ENCODE data around the gene GLIPR2. TPM values are rescaled to one million over a fixed set of nuclear protein-coding genes. Genes with fewer than 3 reads are reported as not detected.
A peak's percentile ranks its signal among the peaks of the same experiment; 100 is the strongest.
"Not testable (repeated sequence)": the region's sequence is repeated elsewhere in the genome, so short reads cannot be mapped to it uniquely, and the experiment has no call there.

GLIPR2 gene, protein sequence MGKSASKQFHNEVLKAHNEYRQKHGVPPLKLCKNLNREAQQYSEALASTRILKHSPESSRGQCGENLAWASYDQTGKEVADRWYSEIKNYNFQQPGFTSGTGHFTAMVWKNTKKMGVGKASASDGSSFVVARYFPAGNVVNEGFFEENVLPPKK
- 0.51 and 0.75 TPM in 2 replicates for total RNA-seq (2014; rRNA removed; shearing (Covaris generic); ENCODE audit: low replicate concordance)

DNA sequence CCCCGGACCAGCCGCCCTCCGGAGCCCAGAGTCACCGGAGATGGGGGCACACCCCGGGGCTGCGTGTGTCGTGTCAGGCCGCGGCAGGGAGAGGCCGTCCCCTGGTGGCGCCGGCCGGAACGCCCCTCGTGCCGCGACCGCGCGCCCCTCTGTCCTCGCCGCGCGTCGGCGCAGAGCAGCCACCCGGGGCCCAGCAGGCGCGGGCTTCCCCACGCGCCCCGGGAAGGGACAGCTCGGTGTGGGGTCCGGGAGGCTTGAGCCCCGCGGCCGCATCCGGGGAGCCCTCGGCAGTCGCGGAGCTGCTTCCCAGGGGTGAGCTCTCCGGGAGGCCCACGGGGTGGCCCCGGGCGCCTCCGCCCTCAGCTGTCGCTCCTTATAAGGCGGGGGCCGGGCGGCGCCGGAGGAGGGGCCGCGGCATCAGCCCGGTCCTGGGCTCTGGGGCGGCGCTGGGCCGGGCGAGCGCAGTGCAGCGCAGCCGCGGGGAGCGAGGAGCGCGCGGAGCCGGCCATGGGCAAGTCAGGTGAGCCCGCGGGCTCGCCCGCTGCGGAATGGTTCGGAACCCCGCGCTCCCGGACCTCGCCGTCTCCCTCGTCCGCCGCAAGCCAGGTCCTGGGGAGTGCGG lies at the start of gene GLIPR2:
Gene GLIPR2, plus strand, starts transcription at position 462 of the 622 bp plus-strand sequence. Its CDS starts 46 bp downstream, at position 508.
- peak within 1 kb of the TSS; percentile 79 for H3K4me3 ChIP-seq (ENCODE audit: low read length)
- H3K9ac ChIP-seq (ENCODE audit: low read length) = peak within 1 kb of the TSS; percentile 74
- H4K20me1 ChIP-seq (ENCODE audit: insufficient read depth, low read depth, low read length) = no peaks in the 10 kb centered on the region; the same call in 1 of the 2 replicates
- no peaks in the 10 kb centered on the region for H3K79me2 ChIP-seq (ENCODE audit: low read length)
- no peaks in the 10 kb centered on the region for H3K9me2 ChIP-seq (replicated peaks; ENCODE audit: insufficient read depth, low read length)
- H3K27ac ChIP-seq (ENCODE audit: low read length) = no peak within 1 kb of the TSS
- H3K9me3 ChIP-seq (ENCODE audit: low read length) = no peaks in the 10 kb centered on the region
- H3K36me3 ChIP-seq (ENCODE audit: insufficient read depth, low read length) = no peaks in the 10 kb centered on the region
- H2AFZ ChIP-seq (ENCODE audit: low read length) = peak within 1 kb of the TSS; percentile 75; the same call in 1 of the 2 replicates
- H3K27me3 ChIP-seq (ENCODE audit: low read length) = peaks cover 3% of the 10 kb centered on the region; the same call in 1 of the 2 replicates
- peaks cover 16% of the 10 kb centered on the region for H3K4me1 ChIP-seq (ENCODE audit: low read length)
- peak within 1 kb of the TSS; percentile 97 for H3K4me2 ChIP-seq (ENCODE audit: low read depth, low read length, poor library complexity, severe bottlenecking)
- peak; percentile 90 for DNase-seq

- not testable (repeated sequence) for H3K9me3 ChIP-seq (ENCODE audit: low read length); H3K27ac ChIP-seq (ENCODE audit: low read length); H4K20me1 ChIP-seq (ENCODE audit: insufficient read depth, low read depth, low read length); H3K4me3 ChIP-seq (ENCODE audit: low read length); H3K79me2 ChIP-seq (ENCODE audit: low read length); H3K4me2 ChIP-seq (ENCODE audit: low read depth, low read length, poor library complexity, severe bottlenecking); H3K36me3 ChIP-seq (ENCODE audit: insufficient read depth, low read length); DNase-seq; H3K27me3 ChIP-seq (ENCODE audit: low read length); H3K9ac ChIP-seq (ENCODE audit: low read length); H3K9me2 ChIP-seq (replicated peaks; ENCODE audit: insufficient read depth, low read length); H2AFZ ChIP-seq (ENCODE audit: low read length); H3K4me1 ChIP-seq (ENCODE audit: low read length)
Measured at GRCh38 chr9:36087054-36087453, 49.5 kb upstream of the GLIPR2 start.

DNA sequence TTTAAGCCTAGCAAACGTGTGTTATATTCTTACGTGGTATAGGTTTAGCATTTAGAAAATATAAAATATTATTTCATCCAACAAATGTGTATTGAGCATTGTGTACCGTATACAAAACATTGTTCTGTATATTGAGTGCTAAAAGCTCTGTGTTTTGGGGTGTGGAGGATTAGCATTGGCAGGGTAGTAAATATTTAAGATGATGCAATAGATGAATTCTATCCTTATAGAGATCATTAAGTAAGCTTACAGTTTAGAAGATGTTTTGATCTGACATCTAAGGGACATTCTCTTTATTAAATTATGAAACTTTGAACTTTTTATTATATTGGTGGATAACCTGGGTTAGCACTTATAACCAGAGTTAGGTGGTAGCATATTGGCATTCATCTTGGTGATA lies 48.5 kb upstream of the GLIPR2 start:
- H3K36me3 ChIP-seq (ENCODE audit: insufficient read depth, low read length) = no peaks in the 10 kb centered on the region
- H3K9me2 ChIP-seq (replicated peaks; ENCODE audit: insufficient read depth, low read length) = no peaks in the 10 kb centered on the region
- no peaks in the 10 kb centered on the region for H3K79me2 ChIP-seq (ENCODE audit: low read length)
- H2AFZ ChIP-seq (ENCODE audit: low read length) = no peak overlapping the region
- no peak overlapping the region for H3K27ac ChIP-seq (ENCODE audit: low read length)
- no peaks in the 10 kb centered on the region for H3K4me1 ChIP-seq (ENCODE audit: low read length)
- no peaks in the 10 kb centered on the region for H3K9me3 ChIP-seq (ENCODE audit: low read length)
- DNase-seq = peak; percentile 27
- no peak overlapping the region for H3K9ac ChIP-seq (ENCODE audit: low read length)
- no peak overlapping the region for H3K4me3 ChIP-seq (ENCODE audit: low read length)
- H3K27me3 ChIP-seq (ENCODE audit: low read length) = no peaks in the 10 kb centered on the region
- H4K20me1 ChIP-seq (ENCODE audit: insufficient read depth, low read depth, low read length) = no peaks in the 10 kb centered on the region
- no peak overlapping the region for H3K4me2 ChIP-seq (ENCODE audit: low read depth, low read length, poor library complexity, severe bottlenecking)

GRCh38 chr9:36091026-36091953 lies 45.2 kb upstream of the GLIPR2 start:
- Histone ChIP-seq H3K9me2 (replicated peaks; ENCODE audit: insufficient read depth, low read length) (no peaks in the 10 kb centered on the region), H3K4me1 (ENCODE audit: low read length) (no peaks in the 10 kb centered on the region), H3K79me2 (ENCODE audit: low read length) (no peaks in the 10 kb centered on the region), H2AFZ (ENCODE audit: low read length) (no peak overlapping the region), H3K9ac (ENCODE audit: low read length) (no peak overlapping the region), H4K20me1 (ENCODE audit: insufficient read depth, low read depth, low read length) (no peaks in the 10 kb centered on the region), H3K4me3 (ENCODE audit: low read length) (no peak overlapping the region), H3K36me3 (ENCODE audit: insufficient read depth, low read length) (no peaks in the 10 kb centered on the region), H3K27me3 (ENCODE audit: low read length) (no peaks in the 10 kb centered on the region), H3K4me2 (ENCODE audit: low read depth, low read length, poor library complexity, severe bottlenecking) (no peak overlapping the region), H3K9me3 (ENCODE audit: low read length) (no peaks in the 10 kb centered on the region), H3K27ac (ENCODE audit: low read length) (no peak overlapping the region)
- peak; percentile 27 for DNase-seq

- Histone ChIP-seq H3K9ac (ENCODE audit: low read length) (no peak overlapping the region), H3K4me1 (ENCODE audit: low read length) (no peaks in the 10 kb centered on the region), H3K79me2 (ENCODE audit: low read length) (no peaks in the 10 kb centered on the region), H2AFZ (ENCODE audit: low read length) (no peak overlapping the region), H3K27me3 (ENCODE audit: low read length) (no peaks in the 10 kb centered on the region), H3K9me3 (ENCODE audit: low read length) (no peaks in the 10 kb centered on the region), H3K4me2 (ENCODE audit: low read depth, low read length, poor library complexity, severe bottlenecking) (no peak overlapping the region), H3K9me2 (replicated peaks; ENCODE audit: insufficient read depth, low read length) (no peaks in the 10 kb centered on the region), H4K20me1 (ENCODE audit: insufficient read depth, low read depth, low read length) (no peaks in the 10 kb centered on the region), H3K36me3 (ENCODE audit: insufficient read depth, low read length) (no peaks in the 10 kb centered on the region), H3K4me3 (ENCODE audit: low read length) (no peak overlapping the region), H3K27ac (ENCODE audit: low read length) (no peak overlapping the region)
- peak; percentile 27 for DNase-seq
Measured at GRCh38 chr9:36092014-36092413, 44.5 kb upstream of the GLIPR2 start.

DNA sequence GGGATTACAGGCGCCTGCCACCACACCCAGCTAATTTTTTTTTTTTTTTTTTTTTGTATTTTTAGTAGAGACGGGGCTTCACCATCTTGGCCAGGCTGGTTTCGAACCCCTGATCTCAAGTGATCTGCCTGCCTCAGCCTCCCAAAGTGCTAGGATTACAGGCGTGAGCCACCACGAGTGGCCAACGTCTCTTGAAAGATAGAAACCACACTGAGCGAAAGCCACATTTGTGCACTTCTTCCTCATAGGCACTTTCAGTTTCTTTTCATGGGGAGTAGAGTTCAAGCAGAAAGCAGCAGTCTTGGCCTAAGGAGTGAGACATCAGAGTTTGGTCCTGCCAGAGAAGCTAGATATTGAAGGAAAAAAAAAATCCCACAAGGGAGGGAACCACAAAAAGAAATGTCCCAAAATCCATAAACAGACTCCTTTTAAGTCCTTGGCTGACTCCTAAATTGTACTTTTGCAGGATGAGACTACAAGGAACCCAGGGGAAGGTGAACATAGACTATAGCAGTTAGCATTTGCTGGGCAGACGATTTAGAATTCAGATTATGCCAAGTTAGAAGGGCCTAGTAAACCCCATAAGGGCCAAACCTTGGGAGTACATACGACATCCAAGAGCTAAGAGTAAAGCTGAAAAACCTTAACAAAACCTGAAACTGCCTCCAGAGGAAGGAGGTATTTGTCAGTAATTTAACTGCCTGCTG lies 43.9 kb upstream of the GLIPR2 start:
- no peaks in the 10 kb centered on the region for H4K20me1 ChIP-seq (ENCODE audit: insufficient read depth, low read depth, low read length)
- no peaks in the 10 kb centered on the region for H3K9me2 ChIP-seq (replicated peaks; ENCODE audit: insufficient read depth, low read length)
- H3K27me3 ChIP-seq (ENCODE audit: low read length) = no peaks in the 10 kb centered on the region
- no peaks in the 10 kb centered on the region for H3K79me2 ChIP-seq (ENCODE audit: low read length)
- H3K4me2 ChIP-seq (ENCODE audit: low read depth, low read length, poor library complexity, severe bottlenecking) = no peak overlapping the region
- no peak overlapping the region for H3K4me3 ChIP-seq (ENCODE audit: low read length)
- no peaks in the 10 kb centered on the region for H3K4me1 ChIP-seq (ENCODE audit: low read length)
- H3K36me3 ChIP-seq (ENCODE audit: insufficient read depth, low read length) = no peaks in the 10 kb centered on the region
- H3K9me3 ChIP-seq (ENCODE audit: low read length) = no peaks in the 10 kb centered on the region
- no peak overlapping the region for H2AFZ ChIP-seq (ENCODE audit: low read length)
- peak; percentile 41 for DNase-seq
- no peak overlapping the region for H3K9ac ChIP-seq (ENCODE audit: low read length)
- H3K27ac ChIP-seq (ENCODE audit: low read length) = no peak overlapping the region

GRCh38 chr9:36093384-36093783 lies 43.1 kb upstream of the GLIPR2 start:
- Histone ChIP-seq H3K4me3 (ENCODE audit: low read length) (no peak overlapping the region), H3K4me1 (ENCODE audit: low read length) (no peaks in the 10 kb centered on the region), H3K9me3 (ENCODE audit: low read length) (no peaks in the 10 kb centered on the region), H4K20me1 (ENCODE audit: insufficient read depth, low read depth, low read length) (no peaks in the 10 kb centered on the region), H3K27ac (ENCODE audit: low read length) (no peak overlapping the region), H3K9ac (ENCODE audit: low read length) (no peak overlapping the region), H3K9me2 (replicated peaks; ENCODE audit: insufficient read depth, low read length) (no peaks in the 10 kb centered on the region), H2AFZ (ENCODE audit: low read length) (no peak overlapping the region), H3K79me2 (ENCODE audit: low read length) (no peaks in the 10 kb centered on the region), H3K36me3 (ENCODE audit: insufficient read depth, low read length) (no peaks in the 10 kb centered on the region), H3K27me3 (ENCODE audit: low read length) (no peaks in the 10 kb centered on the region), H3K4me2 (ENCODE audit: low read depth, low read length, poor library complexity, severe bottlenecking) (no peak overlapping the region)
- no peak for DNase-seq
